HepG2 (cell line): ENCODE data around the gene USP20. TPM values are rescaled to one million over a fixed set of nuclear protein-coding genes. Genes with fewer than 3 reads are reported as not detected.
A peak's percentile ranks its signal among the peaks of the same experiment; 100 is the strongest.

Experiments used
- ARNT ChIP-seq: fragments of 450-650 bp; IDR thresholded peaks from 2 replicates; pipeline ENCODE4 v1.6.1; 2017
- ATF7 ChIP-seq, 2 experiments: fragments of 450-650 bp in 1 of 2; sonication (generic) in 1 of 2; formaldehyde crosslinking in 1 of 2; IDR thresholded peaks; 2 replicates each; pipeline versions ENCODE4 v1.4.0 to v1.6.1; 2016 to 2020; ENCODE audit warnings: antibody characterized with exemption in 1 of 2, mild to moderate bottlenecking in 1 of 2, missing genetic modification reagents in 1 of 2
- ATM ChIP-seq: fragments of 450-650 bp; IDR thresholded peaks from 2 replicates; pipeline ENCODE4 v1.7.1; 2017; ENCODE audit warnings: mild to moderate bottlenecking, borderline replicate concordance
- HCFC1 ChIP-seq: fragments of 150-350 bp; IDR thresholded peaks from 2 replicates; pipeline ENCODE4 v1.6.1; 2014; ENCODE audit warnings: low read depth, low read length
- KDM4B ChIP-seq: sonication (generic); formaldehyde crosslinking; IDR thresholded peaks from 2 replicates; pipeline ENCODE4 v1.4.0; 2020; ENCODE audit warnings: missing genetic modification reagents
- NFE2 ChIP-seq: sonication (generic); formaldehyde crosslinking; IDR thresholded peaks from 2 replicates; pipeline ENCODE4 v1.4.0; 2020; ENCODE audit warnings: missing genetic modification reagents
- NR2F2 ChIP-seq: IDR thresholded peaks from 2 replicates; pipeline ENCODE4 v1.6.1; 2012; ENCODE audit warnings: low read depth, inconsistent platforms, borderline replicate concordance
- RBM22 ChIP-seq: fragments of 200-400 bp; formaldehyde crosslinking; optimal IDR thresholded peaks from 2 replicates; pipeline ENCODE3; 2017; ENCODE audit warnings: mild to moderate bottlenecking, low read length, moderate library complexity
- SMAD3 ChIP-seq: sonication (generic); formaldehyde crosslinking; IDR thresholded peaks from 2 replicates; pipeline ENCODE4 v1.4.0; 2020; ENCODE audit warnings: missing genetic modification reagents
- SMARCE1 ChIP-seq: fragments of 450-650 bp; IDR thresholded peaks from 2 replicates; pipeline ENCODE4 v1.6.1; 2017; ENCODE audit warnings: borderline replicate concordance
- YY1 ChIP-seq: IDR thresholded peaks from 2 replicates; pipeline ENCODE4 v1.6.1; 2011; ENCODE audit warnings: low read length, low read depth, moderate library complexity, mild to moderate bottlenecking; ENCODE audit not compliant: insufficient read depth, insufficient replicate concordance
- ZFP36 ChIP-seq: fragments of 150-350 bp; IDR thresholded peaks from 2 replicates; pipeline ENCODE4 v1.6.1; 2018; ENCODE audit warnings: borderline replicate concordance, low read length, low read depth; ENCODE audit not compliant: partially characterized antibody
- ZNF230 ChIP-seq: sonication (generic); formaldehyde crosslinking; IDR thresholded peaks from 2 replicates; pipeline ENCODE4 v1.4.0; 2020; ENCODE audit warnings: mild to moderate bottlenecking, missing genetic modification reagents
- ZNF550 ChIP-seq: sonication (generic); formaldehyde crosslinking; IDR thresholded peaks from 2 replicates; pipeline ENCODE4 v1.4.0; 2020; ENCODE audit warnings: mild to moderate bottlenecking, missing genetic modification reagents, borderline replicate concordance
- ZNF672 ChIP-seq: sonication (generic); formaldehyde crosslinking; IDR thresholded peaks from 2 replicates; pipeline ENCODE4 v1.8.1; 2022; ENCODE audit warnings: missing genetic modification reagents
- ZNF772 ChIP-seq: sonication (generic); formaldehyde crosslinking; IDR thresholded peaks from 2 replicates; pipeline ENCODE4 v1.5.0; 2020; ENCODE audit warnings: mild to moderate bottlenecking, missing genetic modification reagents
- ZNF83 ChIP-seq: sonication (generic); formaldehyde crosslinking; IDR thresholded peaks from 2 replicates; pipeline ENCODE4 v1.4.0; 2020; ENCODE audit warnings: missing genetic modification reagents, mild to moderate bottlenecking, borderline replicate concordance
- polyA plus RNA-seq, 8 experiments: library from polyadenylated mRNA; depleted of rRNA in 3 of 8; stranded (reverse) in 7 of 8; unstranded in 1 of 8; fragments of >200 nt; fragmentation: Illumina TruSeq in 4 of 8; extraction: Trizol in 4 of 8; gene quantifications; 2 replicates each; pipeline versions ENCODE4 v1.2.1 to v1.2.3, GENCODE V29; 2011 to 2016; ENCODE audit warnings: low read depth in 4 of 8, missing spikeins in 1 of 8, mixed read lengths in 1 of 8; ENCODE audit not compliant: insufficient read depth in 1 of 8
- total RNA-seq, 5 experiments: library from RNA; depleted of rRNA; stranded (reverse); fragments of >200 nt; fragmentation: Illumina TruSeq; extraction: Trizol; gene quantifications; 2 replicates each; pipeline ENCODE4 v1.2.3, GENCODE V29; 2016; ENCODE audit warnings: low read depth in 1 of 5
- TF ChIP-seq, protein P1 (sequence below): sonication (generic); formaldehyde crosslinking; IDR thresholded peaks from 2 replicates; pipeline ENCODE4 v1.5.0; 2020; ENCODE audit warnings: mild to moderate bottlenecking, missing genetic modification reagents, borderline replicate concordance
- TF ChIP-seq, protein P2 (sequence below): sonication (generic); formaldehyde crosslinking; IDR thresholded peaks from 2 replicates; pipeline ENCODE4 v1.8.0; 2022; ENCODE audit warnings: mild to moderate bottlenecking, missing genetic modification reagents
- TF ChIP-seq, protein P3 (sequence below): sonication (generic); formaldehyde crosslinking; IDR thresholded peaks from 2 replicates; pipeline ENCODE4 v1.5.1; 2020; ENCODE audit warnings: missing genetic modification reagents, mild to moderate bottlenecking, borderline replicate concordance
- TF ChIP-seq, protein P4 (sequence below): IDR thresholded peaks from 2 replicates; pipeline ENCODE4 v1.6.1; 2018; ENCODE audit warnings: missing genetic modification reagents, mild to moderate bottlenecking, missing compliant biosample characterization

The USP20 gene
- total and polyA plus RNA-seq, 2 of the 13 experiments (the other 11 are each of a cell fraction or from before 2014, with no cell fraction given), result 4.4 to 5.9 TPM

DNA sequence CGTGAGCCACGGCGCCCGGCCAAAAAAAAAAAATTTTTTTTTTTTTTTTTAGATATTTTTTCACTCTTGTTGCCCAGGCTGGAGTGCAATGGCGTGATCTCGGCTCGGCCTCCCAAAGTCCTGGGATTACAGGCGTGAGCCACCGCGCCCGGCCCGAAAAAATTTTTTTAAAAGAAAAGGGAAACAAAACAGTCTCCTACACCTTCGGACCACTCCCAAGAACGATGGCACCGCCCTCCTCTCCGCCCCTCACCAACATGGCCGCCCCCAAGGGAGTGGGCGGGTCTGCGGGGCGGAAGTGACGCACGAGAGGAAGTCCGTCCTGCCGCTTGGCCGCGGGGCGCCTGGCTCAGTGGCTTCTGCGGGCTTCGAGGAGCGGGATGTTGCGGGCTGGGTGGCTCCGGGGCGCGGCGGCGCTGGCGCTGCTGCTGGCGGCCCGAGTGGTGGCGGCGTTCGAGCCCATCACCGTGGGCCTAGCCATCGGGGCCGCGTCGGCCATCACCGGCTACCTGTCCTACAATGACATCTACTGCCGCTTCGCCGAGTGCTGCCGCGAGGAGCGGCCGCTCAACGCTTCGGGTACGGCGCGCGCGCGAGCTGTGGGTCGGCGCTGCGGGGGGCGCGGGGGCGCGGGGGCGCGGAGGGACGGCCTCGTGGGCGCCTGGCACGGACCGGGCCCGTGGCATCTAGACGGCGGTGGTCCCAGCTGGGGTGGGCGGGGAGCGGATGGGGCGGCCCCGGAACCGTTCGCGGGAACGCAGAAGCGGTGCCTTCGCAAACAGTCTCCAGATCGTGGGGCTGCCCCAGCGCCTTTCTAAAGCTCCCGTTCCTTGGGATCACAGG, 32.2 kb upstream of the USP20 start, which contains the start of gene TOR1B (continued):
- TF ChIP-seq, protein P1, sequence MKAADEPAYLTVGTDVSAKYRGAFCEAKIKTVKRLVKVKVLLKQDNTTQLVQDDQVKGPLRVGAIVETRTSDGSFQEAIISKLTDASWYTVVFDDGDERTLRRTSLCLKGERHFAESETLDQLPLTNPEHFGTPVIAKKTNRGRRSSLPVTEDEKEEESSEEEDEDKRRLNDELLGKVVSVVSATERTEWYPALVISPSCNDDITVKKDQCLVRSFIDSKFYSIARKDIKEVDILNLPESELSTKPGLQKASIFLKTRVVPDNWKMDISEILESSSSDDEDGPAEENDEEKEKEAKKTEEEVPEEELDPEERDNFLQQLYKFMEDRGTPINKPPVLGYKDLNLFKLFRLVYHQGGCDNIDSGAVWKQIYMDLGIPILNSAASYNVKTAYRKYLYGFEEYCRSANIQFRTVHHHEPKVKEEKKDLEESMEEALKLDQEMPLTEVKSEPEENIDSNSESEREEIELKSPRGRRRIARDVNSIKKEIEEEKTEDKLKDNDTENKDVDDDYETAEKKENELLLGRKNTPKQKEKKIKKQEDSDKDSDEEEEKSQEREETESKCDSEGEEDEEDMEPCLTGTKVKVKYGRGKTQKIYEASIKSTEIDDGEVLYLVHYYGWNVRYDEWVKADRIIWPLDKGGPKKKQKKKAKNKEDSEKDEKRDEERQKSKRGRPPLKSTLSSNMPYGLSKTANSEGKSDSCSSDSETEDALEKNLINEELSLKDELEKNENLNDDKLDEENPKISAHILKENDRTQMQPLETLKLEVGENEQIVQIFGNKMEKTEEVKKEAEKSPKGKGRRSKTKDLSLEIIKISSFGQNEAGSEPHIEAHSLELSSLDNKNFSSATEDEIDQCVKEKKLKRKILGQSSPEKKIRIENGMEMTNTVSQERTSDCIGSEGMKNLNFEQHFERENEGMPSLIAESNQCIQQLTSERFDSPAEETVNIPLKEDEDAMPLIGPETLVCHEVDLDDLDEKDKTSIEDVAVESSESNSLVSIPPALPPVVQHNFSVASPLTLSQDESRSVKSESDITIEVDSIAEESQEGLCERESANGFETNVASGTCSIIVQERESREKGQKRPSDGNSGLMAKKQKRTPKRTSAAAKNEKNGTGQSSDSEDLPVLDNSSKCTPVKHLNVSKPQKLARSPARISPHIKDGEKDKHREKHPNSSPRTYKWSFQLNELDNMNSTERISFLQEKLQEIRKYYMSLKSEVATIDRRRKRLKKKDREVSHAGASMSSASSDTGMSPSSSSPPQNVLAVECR (CRISPR knock-in tag), result peak; percentile 91; the same call in 1 of the 2 replicates
- TF ChIP-seq SMARCE1, result no peak
- TF ChIP-seq, protein P2, sequence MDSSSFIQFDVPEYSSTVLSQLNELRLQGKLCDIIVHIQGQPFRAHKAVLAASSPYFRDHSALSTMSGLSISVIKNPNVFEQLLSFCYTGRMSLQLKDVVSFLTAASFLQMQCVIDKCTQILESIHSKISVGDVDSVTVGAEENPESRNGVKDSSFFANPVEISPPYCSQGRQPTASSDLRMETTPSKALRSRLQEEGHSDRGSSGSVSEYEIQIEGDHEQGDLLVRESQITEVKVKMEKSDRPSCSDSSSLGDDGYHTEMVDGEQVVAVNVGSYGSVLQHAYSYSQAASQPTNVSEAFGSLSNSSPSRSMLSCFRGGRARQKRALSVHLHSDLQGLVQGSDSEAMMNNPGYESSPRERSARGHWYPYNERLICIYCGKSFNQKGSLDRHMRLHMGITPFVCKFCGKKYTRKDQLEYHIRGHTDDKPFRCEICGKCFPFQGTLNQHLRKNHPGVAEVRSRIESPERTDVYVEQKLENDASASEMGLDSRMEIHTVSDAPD, result no peak
- no peak for TF ChIP-seq ZFP36
- TF ChIP-seq, protein P3, sequence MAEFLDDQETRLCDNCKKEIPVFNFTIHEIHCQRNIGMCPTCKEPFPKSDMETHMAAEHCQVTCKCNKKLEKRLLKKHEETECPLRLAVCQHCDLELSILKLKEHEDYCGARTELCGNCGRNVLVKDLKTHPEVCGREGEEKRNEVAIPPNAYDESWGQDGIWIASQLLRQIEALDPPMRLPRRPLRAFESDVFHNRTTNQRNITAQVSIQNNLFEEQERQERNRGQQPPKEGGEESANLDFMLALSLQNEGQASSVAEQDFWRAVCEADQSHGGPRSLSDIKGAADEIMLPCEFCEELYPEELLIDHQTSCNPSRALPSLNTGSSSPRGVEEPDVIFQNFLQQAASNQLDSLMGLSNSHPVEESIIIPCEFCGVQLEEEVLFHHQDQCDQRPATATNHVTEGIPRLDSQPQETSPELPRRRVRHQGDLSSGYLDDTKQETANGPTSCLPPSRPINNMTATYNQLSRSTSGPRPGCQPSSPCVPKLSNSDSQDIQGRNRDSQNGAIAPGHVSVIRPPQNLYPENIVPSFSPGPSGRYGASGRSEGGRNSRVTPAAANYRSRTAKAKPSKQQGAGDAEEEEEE (CRISPR knock-in tag), result no peak
- TF ChIP-seq, protein P4, sequence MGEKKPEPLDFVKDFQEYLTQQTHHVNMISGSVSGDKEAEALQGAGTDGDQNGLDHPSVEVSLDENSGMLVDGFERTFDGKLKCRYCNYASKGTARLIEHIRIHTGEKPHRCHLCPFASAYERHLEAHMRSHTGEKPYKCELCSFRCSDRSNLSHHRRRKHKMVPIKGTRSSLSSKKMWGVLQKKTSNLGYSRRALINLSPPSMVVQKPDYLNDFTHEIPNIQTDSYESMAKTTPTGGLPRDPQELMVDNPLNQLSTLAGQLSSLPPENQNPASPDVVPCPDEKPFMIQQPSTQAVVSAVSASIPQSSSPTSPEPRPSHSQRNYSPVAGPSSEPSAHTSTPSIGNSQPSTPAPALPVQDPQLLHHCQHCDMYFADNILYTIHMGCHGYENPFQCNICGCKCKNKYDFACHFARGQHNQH (CRISPR knock-in tag), result peak; percentile 49
- peak; percentile 80 for TF ChIP-seq HCFC1
- TF ChIP-seq NFE2 (CRISPR knock-in tag), result no peak
- TF ChIP-seq ZNF230 (CRISPR knock-in tag), result 0 out of 2 replicates have a peak, but pooled peaks have one; percentile 67
- peak; percentile 61; the same call in 1 of the 2 replicates for TF ChIP-seq ZNF772
- no peak; the same call in 1 of the 2 replicates for TF ChIP-seq ZNF550 (CRISPR knock-in tag)
- TF ChIP-seq ATF7 (IDR thresholded peaks at IDR 0.05), result no peak
- no peak for TF ChIP-seq ATF7 (CRISPR knock-in tag; IDR thresholded peaks at IDR 0.05)
- no peak for TF ChIP-seq ARNT
- no peak for TF ChIP-seq ATM
- TF ChIP-seq YY1, result peak; percentile 99
- TF ChIP-seq KDM4B (CRISPR knock-in tag), result no peak
- peak; percentile 48; the same call in 1 of the 2 replicates for TF ChIP-seq SMAD3
- TF ChIP-seq ZNF83, result no peak
- TF ChIP-seq RBM22, result no peak
- TF ChIP-seq ZNF672, result no peak
- TF ChIP-seq NR2F2, result no peak
